Measurements from ENCODE around the gene CGB2. TPM values are rescaled to one million over a fixed set of nuclear protein-coding genes. Genes with fewer than 3 reads are reported as not detected.

CGB2 gene
- total RNA-seq, 6 donors from 2014 or later = not detected

DNA sequence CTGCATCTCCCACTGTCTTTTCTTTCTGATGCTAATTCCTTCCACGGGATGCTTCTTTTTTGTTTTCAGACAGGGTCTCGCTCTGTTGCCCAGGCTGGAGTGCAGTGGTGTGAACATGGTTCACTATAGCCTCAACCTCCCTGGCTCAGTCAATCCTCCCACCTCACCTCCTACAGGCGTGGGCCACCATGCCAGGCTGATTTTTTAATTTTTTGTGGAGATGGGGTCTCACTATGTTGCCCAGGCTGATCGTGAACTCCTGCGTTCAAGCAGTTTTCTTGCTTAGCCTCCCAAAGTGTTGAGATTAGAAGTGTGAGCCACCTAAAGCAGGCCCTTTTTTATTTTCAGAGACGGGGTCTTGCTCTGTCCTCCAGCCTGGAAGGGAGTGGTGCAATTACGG is 43.4 kb upstream of the CGB2 start:
- 92 to 96% methylated on average over 7 of the region's 7 CpGs for WGBS, 2 donors
- Histone ChIP-seq H3K4me1 (peaks cover 15 to 30% (median 21%) of the 10 kb centered on the region in 4 donors), H3K4me3 (no peak overlapping the region), H3K9me3 (no peaks in the 10 kb centered on the region), H3K36me3 (peaks cover 13 to 71% (median 50%) of the 10 kb centered on the region in 4 donors), H3K27me3 (no peaks in the 10 kb centered on the region), H3K27ac (no peak overlapping the region)
- TF ChIP-seq EP300 (IDR thresholded peaks at IDR 0.05) (no peak), POLR2A (IDR thresholded peaks at IDR 0.05) (no peak), POLR2AphosphoS5 (IDR thresholded peaks at IDR 0.05) (no peak), CTCF (IDR thresholded peaks at IDR 0.05) (no peak)
- DNase-seq = no peak
- ATAC-seq (ENCODE audit: low FRiP score in 2 of 2) = no peak

- H3K4me1 ChIP-seq = peaks cover 15 to 30% (median 21%) of the 10 kb centered on the region in 4 donors
- H3K27ac ChIP-seq = no peak overlapping the region
- DNase-seq (peak in 1 of 2 donors; percentile 36), ATAC-seq (ENCODE audit: low FRiP score in 2 of 2) (no peak)
- no peak for TF ChIP-seq CTCF (IDR thresholded peaks at IDR 0.05)
- no peak for TF ChIP-seq EP300 (IDR thresholded peaks at IDR 0.05)
- TF ChIP-seq POLR2AphosphoS5 (IDR thresholded peaks at IDR 0.05) = no peak
- TF ChIP-seq POLR2A (IDR thresholded peaks at IDR 0.05) = no peak
- H3K27me3 ChIP-seq = no peaks in the 10 kb centered on the region
- H3K36me3 ChIP-seq = peaks cover 13 to 65% (median 46%) of the 10 kb centered on the region in 4 donors
- 91 to 92% methylated on average over 9 of the region's 9 CpGs for WGBS, 2 donors
- H3K9me3 ChIP-seq = no peaks in the 10 kb centered on the region
- no peak overlapping the region for H3K4me3 ChIP-seq
These were observed 42.8 kb upstream of the CGB2 start for GRCh38 chr19:48988860-48989259.

GRCh38 chr19:48989701-48990291 is 41.9 kb upstream of the CGB2 start:
- H3K36me3 ChIP-seq = peaks cover 10 to 56% (median 37%) of the 10 kb centered on the region in 4 donors
- H3K4me3 ChIP-seq = no peak overlapping the region
- peak overlapping the region in 2 of 4 donors; percentile 3 to 4 for H3K27ac ChIP-seq
- no peak for ATAC-seq (ENCODE audit: low FRiP score in 2 of 2)
- WGBS, 2 donors = 88 to 92% methylated on average over 16 to 17 of the region's 17 CpGs
- peaks cover 23 to 40% (median 29%) of the 10 kb centered on the region in 4 donors for H3K4me1 ChIP-seq
- no peaks in the 10 kb centered on the region for H3K27me3 ChIP-seq
- no peak for DNase-seq
- H3K9me3 ChIP-seq = no peaks in the 10 kb centered on the region
- no peak for TF ChIP-seq POLR2A (IDR thresholded peaks at IDR 0.05)
- TF ChIP-seq POLR2AphosphoS5 (IDR thresholded peaks at IDR 0.05) = no peak
- no peak for TF ChIP-seq CTCF (IDR thresholded peaks at IDR 0.05)
- no peak for TF ChIP-seq EP300 (IDR thresholded peaks at IDR 0.05)

GRCh38 chr19:48990400-48990799 is 41.3 kb upstream of the CGB2 start:
- TF ChIP-seq POLR2A (IDR thresholded peaks at IDR 0.05) (no peak), CTCF (IDR thresholded peaks at IDR 0.05) (no peak), POLR2AphosphoS5 (IDR thresholded peaks at IDR 0.05) (no peak), EP300 (IDR thresholded peaks at IDR 0.05) (no peak)
- Histone ChIP-seq H3K36me3 (peaks cover 8 to 50% (median 31%) of the 10 kb centered on the region in 4 donors), H3K4me1 (peaks cover 24 to 43% (median 34%) of the 10 kb centered on the region in 4 donors), H3K4me3 (no peak overlapping the region), H3K27me3 (no peaks in the 10 kb centered on the region), H3K27ac (peak overlapping the region in 1 of 4 donors; percentile 3), H3K9me3 (no peaks in the 10 kb centered on the region)
- 74 to 79% methylated on average over 4 of the region's 4 CpGs for WGBS, 2 donors
- ATAC-seq (ENCODE audit: low FRiP score in 2 of 2) = no peak
- DNase-seq = no peak

Data from upper lobe of left lung (tissue), 6 donors.